SU-DHL-6 (cell line): Measurements from ENCODE around the gene KCNAB2.

ENCODE experiments used
- H2AFZ ChIP-seq: fragments of 200-600 bp; sonication (generic); 2 replicates; pipeline ENCODE4 v1.6.1; 2014; ENCODE audit warnings: low read depth, mild to moderate bottlenecking, moderate library complexity, mixed read lengths, antibody characterized with exemption, low read length; ENCODE audit not compliant: severe bottlenecking
- H3F3A ChIP-seq: fragments of 200-600 bp; shearing (Covaris generic); 2 replicates; pipeline ENCODE4 v1.6.0; 2016; ENCODE audit warnings: antibody characterized with exemption, mild to moderate bottlenecking; ENCODE audit not compliant: insufficient read depth
- H3K27ac ChIP-seq: fragments of 200-600 bp; sonication (generic); 2 replicates; pipeline ENCODE4 v1.5.1; 2016; ENCODE audit warnings: low read depth, mild to moderate bottlenecking, low read length, moderate library complexity, mixed read lengths
- H3K27me3 ChIP-seq: fragments of 200-600 bp; sonication (generic), shearing (Covaris generic); 2 replicates; pipeline ENCODE4 v1.6.0; 2014; ENCODE audit warnings: mild to moderate bottlenecking, low read length
- H3K36me3 ChIP-seq: fragments of 200-600 bp; sonication (generic); 2 replicates; pipeline ENCODE4 v1.6.1; 2014; ENCODE audit warnings: mild to moderate bottlenecking, low read length, mixed read lengths
- H3K4me2 ChIP-seq: fragments of 300-600, 200-600 bp; shearing (Covaris generic), sonication (generic); 2 replicates; pipeline ENCODE4 v1.6.0; 2014; ENCODE audit warnings: low read length, low read depth, mild to moderate bottlenecking; ENCODE audit not compliant: poor library complexity, severe bottlenecking
- H3K4me3 ChIP-seq: fragments of 200-600 bp; sonication (generic); 2 replicates; pipeline ENCODE4 v1.5.1; 2014; ENCODE audit warnings: antibody characterized with exemption, low read length, mild to moderate bottlenecking, mixed read lengths; ENCODE audit not compliant: insufficient read depth, poor library complexity, severe bottlenecking
- H3K79me2 ChIP-seq: fragments of 200-600 bp; sonication (generic); 2 replicates; pipeline ENCODE4 v1.6.1; 2014; ENCODE audit warnings: mild to moderate bottlenecking, low read length, moderate library complexity; ENCODE audit not compliant: insufficient read depth
- H3K9ac ChIP-seq: fragments of 200-600 bp; sonication (generic); 2 replicates; pipeline ENCODE4 v1.7.0; 2014; ENCODE audit warnings: mild to moderate bottlenecking, low read length
- H3K9me2 ChIP-seq: fragments of 200-600 bp; sonication (generic); replicated peaks from 2 replicates; pipeline ENCODE4 v1.6.1; 2014; ENCODE audit warnings: low read length; ENCODE audit not compliant: insufficient read depth
- H3K9me3 ChIP-seq: fragments of 200-600 bp; sonication (generic); 2 replicates; pipeline ENCODE4 v1.6.1; 2014; ENCODE audit warnings: low read length, mixed read lengths; ENCODE audit not compliant: insufficient read depth
- H4K20me1 ChIP-seq: fragments of 200-600 bp; sonication (generic); 2 replicates; pipeline ENCODE4 v1.6.1; 2014; ENCODE audit warnings: low read depth, mild to moderate bottlenecking, antibody characterized with exemption, low read length, moderate library complexity, mixed read lengths
- CTCF ChIP-seq: fragments of 200-600 bp; sonication (generic); IDR thresholded peaks from one replicate; pipeline ENCODE4 v1.5.1; 2017; ENCODE audit warnings: antibody characterized with exemption, mild to moderate bottlenecking, low read length, moderate library complexity; ENCODE audit not compliant: insufficient read depth, poor library complexity, severe bottlenecking
- EZH2phosphoT487 ChIP-seq: fragments of 200-600 bp; sonication (generic), shearing (Covaris generic); conservative IDR thresholded peaks from 2 replicates; pipeline ENCODE4 v1.6.1; 2018; ENCODE audit warnings: mild to moderate bottlenecking, antibody characterized with exemption, low read length, moderate library complexity, mixed read lengths

KCNAB2 gene

GRCh38 chr1:6113745-6114144 is 68.1 kb downstream of the KCNAB2 start:
- Histone ChIP-seq H3F3A (no peaks in the 10 kb centered on the region), H2AFZ (no peak overlapping the region), H3K4me3 (no peak overlapping the region), H3K27ac (no peak overlapping the region), H3K9me2 (no peaks in the 10 kb centered on the region), H3K9me3 (no peaks in the 10 kb centered on the region), H3K27me3 (no peaks in the 10 kb centered on the region), H3K9ac (no peak overlapping the region), H3K4me2 (no peak overlapping the region), H4K20me1 (no peaks in the 10 kb centered on the region), H3K36me3 (no peaks in the 10 kb centered on the region), H3K79me2 (no peaks in the 10 kb centered on the region)
- TF ChIP-seq EZH2phosphoT487, result no peak
- no peak for TF ChIP-seq CTCF

- no peaks in the 10 kb centered on the region for H3K9me2 ChIP-seq
- no peak overlapping the region for H3K4me2 ChIP-seq
- no peaks in the 10 kb centered on the region for H3F3A ChIP-seq
- no peak overlapping the region for H3K9ac ChIP-seq
- no peak overlapping the region for H3K27ac ChIP-seq
- no peaks in the 10 kb centered on the region for H4K20me1 ChIP-seq
- no peaks in the 10 kb centered on the region for H3K36me3 ChIP-seq
- no peaks in the 10 kb centered on the region for H3K27me3 ChIP-seq
- H2AFZ ChIP-seq, result no peak overlapping the region
- H3K79me2 ChIP-seq, result no peaks in the 10 kb centered on the region
- H3K9me3 ChIP-seq, result no peaks in the 10 kb centered on the region
- no peak overlapping the region for H3K4me3 ChIP-seq
- TF ChIP-seq CTCF, result no peak
- TF ChIP-seq EZH2phosphoT487, result no peak
These were observed 70.4 kb downstream of the KCNAB2 start for GRCh38 chr1:6116137-6116536.

- Histone ChIP-seq H4K20me1 (no peaks in the 10 kb centered on the region), H3K27me3 (no peaks in the 10 kb centered on the region), H3K27ac (no peak overlapping the region), H3K9ac (no peak overlapping the region), H3K4me3 (no peak overlapping the region), H3K36me3 (no peaks in the 10 kb centered on the region), H3F3A (no peaks in the 10 kb centered on the region), H3K79me2 (no peaks in the 10 kb centered on the region), H3K4me2 (no peak overlapping the region), H2AFZ (no peak overlapping the region), H3K9me2 (no peaks in the 10 kb centered on the region), H3K9me3 (no peaks in the 10 kb centered on the region)
- TF ChIP-seq CTCF, result no peak
- TF ChIP-seq EZH2phosphoT487, result no peak
These were observed 71.4 kb downstream of the KCNAB2 start for GRCh38 chr1:6117064-6117463.

GRCh38 chr1:6117624-6118023 is 71.9 kb downstream of the KCNAB2 start:
- H3K27ac ChIP-seq, result no peak overlapping the region
- no peaks in the 10 kb centered on the region for H3K9me3 ChIP-seq
- H3K4me2 ChIP-seq, result no peak overlapping the region
- H3K27me3 ChIP-seq, result no peaks in the 10 kb centered on the region
- no peaks in the 10 kb centered on the region for H3K9me2 ChIP-seq
- H3K79me2 ChIP-seq, result no peaks in the 10 kb centered on the region
- H3K4me3 ChIP-seq, result no peak overlapping the region
- H4K20me1 ChIP-seq, result no peaks in the 10 kb centered on the region
- no peaks in the 10 kb centered on the region for H3K36me3 ChIP-seq
- no peak overlapping the region for H2AFZ ChIP-seq
- no peaks in the 10 kb centered on the region for H3F3A ChIP-seq
- TF ChIP-seq CTCF, result no peak
- no peak for TF ChIP-seq EZH2phosphoT487
- H3K9ac ChIP-seq, result no peak overlapping the region
